DND-41 (cell line): ENCODE results near the gene LENG9.

Source experiments
- EZH2 ChIP-seq: IDR thresholded peaks from 3 replicates; pipeline ENCODE4 v1.6.1; 2012; ENCODE audit warnings: borderline replicate concordance, low read depth, mild to moderate bottlenecking, moderate library complexity, low read length, inconsistent platforms; ENCODE audit not compliant: severe bottlenecking
- TF ChIP-seq, protein P1 (sequence below): IDR thresholded peaks from 2 replicates; pipeline ENCODE4 v1.5.1; 2012; ENCODE audit warnings: borderline replicate concordance, low read length, moderate library complexity, mild to moderate bottlenecking; ENCODE audit not compliant: poor library complexity, severe bottlenecking; ENCODE audit errors: extremely low read depth

DNA sequence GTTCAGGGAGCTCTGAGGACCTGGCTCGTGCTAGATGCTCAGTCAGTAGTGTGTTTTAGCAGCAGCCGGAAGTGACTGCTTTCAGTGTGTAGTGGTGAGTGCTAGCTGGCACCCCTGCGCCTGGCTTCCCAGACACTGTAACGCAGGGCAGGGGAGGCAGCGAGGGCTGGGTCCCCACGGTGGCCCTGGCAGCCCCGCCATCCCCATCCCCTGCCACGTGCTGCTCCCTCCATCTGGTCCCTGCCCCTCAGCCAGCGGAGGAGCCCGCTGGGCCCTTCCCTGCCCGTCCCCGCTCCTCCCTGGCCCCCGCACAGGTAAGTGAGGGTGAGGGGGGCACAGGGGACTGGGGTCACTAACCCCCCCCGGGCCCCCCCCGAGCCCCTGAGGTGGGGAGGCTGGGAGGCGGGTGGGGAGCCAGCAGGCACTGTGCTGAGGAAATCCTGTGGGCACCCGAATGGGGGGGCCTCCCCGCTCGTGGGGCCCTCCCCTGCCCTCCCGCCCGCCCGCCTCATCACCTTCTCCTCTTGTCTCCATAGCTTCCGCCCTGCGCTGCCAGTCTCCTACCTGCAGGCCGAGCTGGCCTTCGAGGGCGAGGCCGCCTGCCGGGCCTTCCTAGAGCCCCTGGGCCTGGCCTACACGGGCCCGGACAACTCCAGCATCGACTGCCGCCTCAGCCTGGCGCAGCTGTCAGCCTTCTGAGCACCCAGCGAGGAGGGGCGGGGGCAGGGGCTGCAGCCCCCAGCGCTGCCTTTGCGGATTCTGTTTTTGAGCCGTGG lies 3.2 kb downstream of the LENG9 start:
- TF ChIP-seq, protein P1, sequence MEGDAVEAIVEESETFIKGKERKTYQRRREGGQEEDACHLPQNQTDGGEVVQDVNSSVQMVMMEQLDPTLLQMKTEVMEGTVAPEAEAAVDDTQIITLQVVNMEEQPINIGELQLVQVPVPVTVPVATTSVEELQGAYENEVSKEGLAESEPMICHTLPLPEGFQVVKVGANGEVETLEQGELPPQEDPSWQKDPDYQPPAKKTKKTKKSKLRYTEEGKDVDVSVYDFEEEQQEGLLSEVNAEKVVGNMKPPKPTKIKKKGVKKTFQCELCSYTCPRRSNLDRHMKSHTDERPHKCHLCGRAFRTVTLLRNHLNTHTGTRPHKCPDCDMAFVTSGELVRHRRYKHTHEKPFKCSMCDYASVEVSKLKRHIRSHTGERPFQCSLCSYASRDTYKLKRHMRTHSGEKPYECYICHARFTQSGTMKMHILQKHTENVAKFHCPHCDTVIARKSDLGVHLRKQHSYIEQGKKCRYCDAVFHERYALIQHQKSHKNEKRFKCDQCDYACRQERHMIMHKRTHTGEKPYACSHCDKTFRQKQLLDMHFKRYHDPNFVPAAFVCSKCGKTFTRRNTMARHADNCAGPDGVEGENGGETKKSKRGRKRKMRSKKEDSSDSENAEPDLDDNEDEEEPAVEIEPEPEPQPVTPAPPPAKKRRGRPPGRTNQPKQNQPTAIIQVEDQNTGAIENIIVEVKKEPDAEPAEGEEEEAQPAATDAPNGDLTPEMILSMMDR: no peak
- no peak for TF ChIP-seq EZH2
